A673 (cell line): ENCODE data around the gene CTIF. TPM values are rescaled to one million over a fixed set of nuclear protein-coding genes. Genes with fewer than 3 reads are reported as not detected.

Source experiments
- BruUV-seq: library from RNA; stranded (reverse); fragments of 400-500 nt; replicated peaks from 2 replicates; lab custom pipeline; 2021; lab: Mats Ljungman, UMichigan
- CTCF ChIA-PET: fragments of 300-600 bp; sonication (Branson Sonifier 250); formaldehyde crosslinking; loops from one replicate; lab custom pipeline; 2022; ENCODE audit warnings: antibody characterized with exemption; lab: Charles Lee
- POLR2A ChIA-PET: fragments of 300-600 bp; sonication (Branson Sonifier 250); formaldehyde crosslinking; loops from one replicate; lab custom pipeline; 2022; ENCODE audit warnings: antibody characterized with exemption; ENCODE audit not compliant: low non-redundant PET; lab: Charles Lee
- DNase-seq: peaks from one replicate; pipeline ENCODE4 v3.0.0-alpha.2; 2015; ENCODE audit warnings: low spot score
- H3K27ac ChIP-seq: fragments of 200-600 bp; sonication (generic); 2 replicates; pipeline ENCODE4 v1.5.1; 2016; ENCODE audit warnings: mixed run types, low read depth, mild to moderate bottlenecking, mixed read lengths, antibody characterized with exemption, low read length; ENCODE audit not compliant: poor library complexity, severe bottlenecking
- H3K27me3 ChIP-seq: fragments of 200-600 bp; sonication (generic); replicated peaks from 2 replicates; pipeline ENCODE4 v1.6.1; 2017; ENCODE audit warnings: mixed run types, low read depth, mild to moderate bottlenecking, mixed read lengths, antibody characterized with exemption, low read length; ENCODE audit not compliant: insufficient read depth, poor library complexity
- H3K36me3 ChIP-seq: fragments of 200-600 bp; sonication (generic); 2 replicates; pipeline ENCODE4 v1.6.1; 2016; ENCODE audit warnings: mixed run types, mild to moderate bottlenecking, mixed read lengths, antibody characterized with exemption, low read length; ENCODE audit not compliant: insufficient read depth, poor library complexity, severe bottlenecking
- H3K4me1 ChIP-seq: fragments of 200-600 bp; sonication (generic); 2 replicates; pipeline ENCODE4 v1.6.1; 2017; ENCODE audit warnings: mixed run types, mild to moderate bottlenecking, mixed read lengths, antibody characterized with exemption, low read length; ENCODE audit not compliant: insufficient read depth, poor library complexity, severe bottlenecking
- H3K4me3 ChIP-seq: fragments of 200-600 bp; sonication (generic); 2 replicates; pipeline ENCODE4 v1.5.1; 2016; ENCODE audit warnings: low read depth, mixed run types, mild to moderate bottlenecking, mixed read lengths, low read length; ENCODE audit not compliant: poor library complexity, severe bottlenecking
- H3K9me3 ChIP-seq: fragments of 200-600 bp; sonication (generic); 2 replicates; pipeline ENCODE4 v1.6.1; 2016; ENCODE audit warnings: mixed run types, low read depth, mild to moderate bottlenecking, mixed read lengths, antibody characterized with exemption, low read length; ENCODE audit not compliant: poor library complexity, severe bottlenecking
- EZH2 ChIP-seq: fragments of 200-600 bp; sonication (generic); IDR thresholded peaks from 2 replicates; pipeline ENCODE4 v1.6.1; 2017; ENCODE audit warnings: borderline replicate concordance, low read depth, mild to moderate bottlenecking, mixed read lengths, antibody characterized with exemption, low read length; ENCODE audit not compliant: poor library complexity, severe bottlenecking
- intact Hi-C: fragments of 100-400 bp; cut with micrococcal nuclease; formaldehyde crosslinking; loops from one replicate; pipeline ENCODE4 v1.10.0; 2022; ENCODE audit not compliant: unreplicated experiment
- total RNA-seq: library from RNA; stranded (reverse); gene quantifications from 2 replicates; pipeline ENCODE4 v1.2.3, GENCODE V29; 2021
- TF ChIP-seq, protein P1 (sequence below): fragments of 300-800, 200-600 bp; sonication (generic); conservative IDR thresholded peaks from 2 replicates; pipeline ENCODE4 v1.5.1; 2017; ENCODE audit warnings: low read depth, mild to moderate bottlenecking, antibody characterized with exemption, low read length, moderate library complexity, mixed read lengths

The CTIF gene
- total RNA-seq, 1 experiment from 2014 or later: 23.5 TPM

DNA sequence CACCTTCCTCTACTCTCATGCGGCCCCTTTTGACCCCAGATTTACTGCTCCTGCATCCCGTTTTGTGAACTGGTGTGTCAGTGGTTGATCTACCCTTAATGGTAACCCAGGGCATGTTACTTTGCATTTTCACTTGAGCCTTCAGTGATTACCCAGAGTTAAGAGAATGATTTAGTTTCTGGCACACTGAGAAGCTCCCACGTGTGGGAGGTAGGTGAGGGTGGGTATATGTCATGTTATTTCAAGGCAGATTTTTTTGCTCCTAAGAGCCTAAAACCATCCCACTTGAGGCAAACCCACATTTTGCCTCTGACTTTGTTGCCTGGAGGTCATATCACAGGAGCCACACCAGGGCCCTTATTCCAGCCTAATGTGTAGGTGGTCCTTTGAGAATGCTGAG lies 186.7 kb downstream of the CTIF start:
- intact Hi-C loops: no loop called here
- H3K36me3 ChIP-seq: no peaks in the 10 kb centered on the region
- H3K27me3 ChIP-seq: no peaks in the 10 kb centered on the region
- no peak for DNase-seq
- POLR2A ChIA-PET: no interaction called here
- H3K9me3 ChIP-seq: peaks cover 17% of the 10 kb centered on the region
- TF ChIP-seq EZH2: no peak
- TF ChIP-seq, protein P1, sequence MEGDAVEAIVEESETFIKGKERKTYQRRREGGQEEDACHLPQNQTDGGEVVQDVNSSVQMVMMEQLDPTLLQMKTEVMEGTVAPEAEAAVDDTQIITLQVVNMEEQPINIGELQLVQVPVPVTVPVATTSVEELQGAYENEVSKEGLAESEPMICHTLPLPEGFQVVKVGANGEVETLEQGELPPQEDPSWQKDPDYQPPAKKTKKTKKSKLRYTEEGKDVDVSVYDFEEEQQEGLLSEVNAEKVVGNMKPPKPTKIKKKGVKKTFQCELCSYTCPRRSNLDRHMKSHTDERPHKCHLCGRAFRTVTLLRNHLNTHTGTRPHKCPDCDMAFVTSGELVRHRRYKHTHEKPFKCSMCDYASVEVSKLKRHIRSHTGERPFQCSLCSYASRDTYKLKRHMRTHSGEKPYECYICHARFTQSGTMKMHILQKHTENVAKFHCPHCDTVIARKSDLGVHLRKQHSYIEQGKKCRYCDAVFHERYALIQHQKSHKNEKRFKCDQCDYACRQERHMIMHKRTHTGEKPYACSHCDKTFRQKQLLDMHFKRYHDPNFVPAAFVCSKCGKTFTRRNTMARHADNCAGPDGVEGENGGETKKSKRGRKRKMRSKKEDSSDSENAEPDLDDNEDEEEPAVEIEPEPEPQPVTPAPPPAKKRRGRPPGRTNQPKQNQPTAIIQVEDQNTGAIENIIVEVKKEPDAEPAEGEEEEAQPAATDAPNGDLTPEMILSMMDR: no peak
- CTCF ChIA-PET: no interaction called here
- H3K27ac ChIP-seq: no peak overlapping the region
- no peaks in the 10 kb centered on the region for H3K4me1 ChIP-seq
- no peak overlapping the region for H3K4me3 ChIP-seq
- no TSS peak for BruUV-seq

DNA sequence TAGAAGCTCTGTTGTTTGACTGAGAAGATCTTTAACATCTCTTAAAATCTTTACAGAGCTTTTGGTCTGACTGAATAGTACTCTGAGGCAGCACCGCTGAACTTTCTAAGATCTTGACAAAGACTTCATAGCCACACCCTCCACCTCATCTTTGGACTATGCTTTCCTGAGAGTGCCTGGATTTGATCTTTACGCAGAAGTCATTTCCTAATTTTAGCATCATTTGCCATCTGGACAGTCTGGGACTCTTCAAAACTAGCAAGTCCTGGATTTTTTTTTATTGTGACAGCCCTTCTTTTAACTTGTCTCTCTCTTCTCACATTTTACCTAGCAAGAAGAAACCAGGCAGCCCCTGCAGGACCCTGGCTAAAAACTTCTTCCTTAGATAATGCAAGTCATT lies 188.8 kb downstream of the CTIF start:
- Histone ChIP-seq H3K4me3 (no peak overlapping the region), H3K9me3 (peaks cover 17% of the 10 kb centered on the region), H3K27me3 (no peaks in the 10 kb centered on the region), H3K4me1 (peaks cover 3% of the 10 kb centered on the region), H3K36me3 (no peaks in the 10 kb centered on the region), H3K27ac (no peak overlapping the region)
- no peak for DNase-seq
- no TSS peak for BruUV-seq
- intact Hi-C loops: no loop called here
- ChIA-PET POLR2A (no interaction called here), CTCF (no interaction called here)
- no peak for TF ChIP-seq EZH2
- TF ChIP-seq, protein P1: no peak

DNA sequence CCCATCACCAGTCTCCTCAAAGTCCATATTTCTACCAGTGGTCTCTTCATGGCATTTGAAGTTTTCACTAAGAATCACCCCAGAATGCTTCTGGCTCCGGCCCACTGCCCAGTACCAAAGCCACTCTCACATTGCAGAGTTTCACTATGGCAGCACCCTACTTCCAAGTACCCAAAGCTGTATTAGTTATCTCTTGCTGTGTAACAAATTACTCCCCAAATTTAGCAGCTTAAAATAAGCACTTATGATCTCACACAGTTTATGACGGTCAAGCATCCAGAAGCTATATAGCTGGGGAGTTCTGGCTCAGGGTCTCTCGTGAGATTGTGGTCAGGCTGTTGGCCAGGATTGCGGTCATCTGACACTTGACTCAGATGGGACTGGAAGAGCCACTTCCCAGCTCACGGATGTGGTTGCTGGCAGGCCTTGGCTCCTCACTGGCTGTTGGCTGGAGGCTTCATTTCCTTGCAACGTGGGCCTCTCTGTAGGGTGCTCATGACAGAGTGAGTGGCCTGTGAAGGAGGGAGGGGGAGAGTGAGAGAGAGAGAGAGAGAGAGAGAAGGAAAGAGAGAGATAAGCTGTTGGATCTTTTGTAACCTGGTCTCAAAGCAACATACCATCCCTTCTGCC lies 189.5 kb downstream of the CTIF start:
- Histone ChIP-seq H3K4me1 (peaks cover 9% of the 10 kb centered on the region), H3K4me3 (no peak overlapping the region), H3K27ac (no peak overlapping the region), H3K36me3 (no peaks in the 10 kb centered on the region), H3K27me3 (no peaks in the 10 kb centered on the region), H3K9me3 (peaks cover 17% of the 10 kb centered on the region)
- POLR2A ChIA-PET: no interaction called here
- TF ChIP-seq, protein P1: no peak
- no peak for TF ChIP-seq EZH2
- no peak for DNase-seq
- no TSS peak for BruUV-seq
- intact Hi-C loops: no loop called here
- CTCF ChIA-PET: no interaction called here
